ENCODE results near the gene SCAF1. TPM values are rescaled to one million over a fixed set of nuclear protein-coding genes. Genes with fewer than 3 reads are reported as not detected.

The SCAF1 gene
- total and polyA plus RNA-seq, 9 of the 15 experiments (the other 6 are each of a cell fraction or from before 2014, with no cell fraction given), result 0.20 to 79.0 (median 4.9) TPM

DNA sequence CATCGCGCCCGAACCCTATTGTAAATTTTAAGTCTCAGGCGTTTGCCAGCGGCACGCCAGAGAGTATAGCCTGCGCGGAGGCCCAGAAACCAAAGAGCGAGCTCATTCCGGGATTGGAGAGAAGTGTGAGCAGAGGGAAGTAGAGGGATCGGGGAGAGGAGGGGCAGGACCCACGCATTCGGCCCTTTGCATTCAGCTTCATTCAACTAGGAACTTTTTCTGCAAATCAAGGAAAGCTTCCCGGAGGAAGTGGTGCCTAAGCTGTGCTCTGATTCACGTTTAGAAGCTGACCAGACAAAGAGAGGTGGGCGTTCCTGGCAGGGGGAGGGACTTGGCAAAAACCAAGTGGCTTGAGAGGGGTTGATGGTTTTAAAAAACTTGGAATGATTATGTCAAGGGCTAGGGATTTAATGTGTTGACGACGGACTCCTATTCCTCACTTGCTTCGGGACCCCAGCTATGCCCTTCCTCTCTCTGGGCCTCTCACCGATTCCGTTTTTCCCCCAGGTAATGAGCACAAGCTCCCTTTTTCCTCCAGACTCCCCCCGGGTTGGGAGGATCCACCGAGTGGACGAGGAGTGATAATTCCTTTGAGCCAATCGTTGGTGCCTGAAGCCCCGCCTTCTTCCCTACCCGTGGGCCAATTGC is 34.3 kb downstream of the SCAF1 start (continued):
- TF ChIP-seq TBL1XR1 (IDR thresholded peaks at IDR 0.05; ENCODE audit: low read length in 2 of 2) (no peak), PRMT5 (CRISPR knock-in tag; IDR thresholded peaks at IDR 0.05) (no peak), TEAD1 (CRISPR knock-in tag; IDR thresholded peaks at IDR 0.05) (peak; percentile 8 to 59; a peak in 1 of 4 replicates), SPI1 (IDR thresholded peaks at IDR 0.05; ENCODE audit: borderline replicate concordance, low read depth, low read length) (peak; percentile 57; the same call in 1 of the 2 replicates), BRF1 (IDR thresholded peaks at IDR 0.05; ENCODE audit: borderline replicate concordance, extremely low read depth, insufficient read length) (no peak), CEBPB (tag; IDR thresholded peaks at IDR 0.05) (no peak), SOX6 (IDR thresholded peaks at IDR 0.05) (peak; percentile 47; the same call in 1 of the 2 replicates), FOSL1 (tag; conservative IDR thresholded peaks at IDR 0.05) (peak; percentile 81), RNF2 (IDR thresholded peaks at IDR 0.05) (no peak), ATF3 (IDR thresholded peaks at IDR 0.05) (peak; percentile 58; the same call in 1 of the 2 replicates), ATF3 (CRISPR knock-in tag; conservative IDR thresholded peaks at IDR 0.05) (peak; percentile 38; the same call in 1 of the 2 replicates), MBD1 (CRISPR knock-in tag; IDR thresholded peaks at IDR 0.05) (no peak), PYGO2 (tag; IDR thresholded peaks at IDR 0.05) (no peak), MXI1 (IDR thresholded peaks at IDR 0.05; ENCODE audit: low read depth, low read length) (no peak)
- TF ChIP-seq, protein P1, sequence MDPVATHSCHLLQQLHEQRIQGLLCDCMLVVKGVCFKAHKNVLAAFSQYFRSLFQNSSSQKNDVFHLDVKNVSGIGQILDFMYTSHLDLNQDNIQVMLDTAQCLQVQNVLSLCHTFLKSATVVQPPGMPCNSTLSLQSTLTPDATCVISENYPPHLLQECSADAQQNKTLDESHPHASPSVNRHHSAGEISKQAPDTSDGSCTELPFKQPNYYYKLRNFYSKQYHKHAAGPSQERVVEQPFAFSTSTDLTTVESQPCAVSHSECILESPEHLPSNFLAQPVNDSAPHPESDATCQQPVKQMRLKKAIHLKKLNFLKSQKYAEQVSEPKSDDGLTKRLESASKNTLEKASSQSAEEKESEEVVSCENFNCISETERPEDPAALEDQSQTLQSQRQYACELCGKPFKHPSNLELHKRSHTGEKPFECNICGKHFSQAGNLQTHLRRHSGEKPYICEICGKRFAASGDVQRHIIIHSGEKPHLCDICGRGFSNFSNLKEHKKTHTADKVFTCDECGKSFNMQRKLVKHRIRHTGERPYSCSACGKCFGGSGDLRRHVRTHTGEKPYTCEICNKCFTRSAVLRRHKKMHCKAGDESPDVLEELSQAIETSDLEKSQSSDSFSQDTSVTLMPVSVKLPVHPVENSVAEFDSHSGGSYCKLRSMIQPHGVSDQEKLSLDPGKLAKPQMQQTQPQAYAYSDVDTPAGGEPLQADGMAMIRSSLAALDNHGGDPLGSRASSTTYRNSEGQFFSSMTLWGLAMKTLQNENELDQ (CRISPR knock-in tag; IDR thresholded peaks at IDR 0.05; ENCODE audit: borderline replicate concordance), result peak; percentile 46; the same call in 1 of the 2 replicates
- TF ChIP-seq, protein P2, sequence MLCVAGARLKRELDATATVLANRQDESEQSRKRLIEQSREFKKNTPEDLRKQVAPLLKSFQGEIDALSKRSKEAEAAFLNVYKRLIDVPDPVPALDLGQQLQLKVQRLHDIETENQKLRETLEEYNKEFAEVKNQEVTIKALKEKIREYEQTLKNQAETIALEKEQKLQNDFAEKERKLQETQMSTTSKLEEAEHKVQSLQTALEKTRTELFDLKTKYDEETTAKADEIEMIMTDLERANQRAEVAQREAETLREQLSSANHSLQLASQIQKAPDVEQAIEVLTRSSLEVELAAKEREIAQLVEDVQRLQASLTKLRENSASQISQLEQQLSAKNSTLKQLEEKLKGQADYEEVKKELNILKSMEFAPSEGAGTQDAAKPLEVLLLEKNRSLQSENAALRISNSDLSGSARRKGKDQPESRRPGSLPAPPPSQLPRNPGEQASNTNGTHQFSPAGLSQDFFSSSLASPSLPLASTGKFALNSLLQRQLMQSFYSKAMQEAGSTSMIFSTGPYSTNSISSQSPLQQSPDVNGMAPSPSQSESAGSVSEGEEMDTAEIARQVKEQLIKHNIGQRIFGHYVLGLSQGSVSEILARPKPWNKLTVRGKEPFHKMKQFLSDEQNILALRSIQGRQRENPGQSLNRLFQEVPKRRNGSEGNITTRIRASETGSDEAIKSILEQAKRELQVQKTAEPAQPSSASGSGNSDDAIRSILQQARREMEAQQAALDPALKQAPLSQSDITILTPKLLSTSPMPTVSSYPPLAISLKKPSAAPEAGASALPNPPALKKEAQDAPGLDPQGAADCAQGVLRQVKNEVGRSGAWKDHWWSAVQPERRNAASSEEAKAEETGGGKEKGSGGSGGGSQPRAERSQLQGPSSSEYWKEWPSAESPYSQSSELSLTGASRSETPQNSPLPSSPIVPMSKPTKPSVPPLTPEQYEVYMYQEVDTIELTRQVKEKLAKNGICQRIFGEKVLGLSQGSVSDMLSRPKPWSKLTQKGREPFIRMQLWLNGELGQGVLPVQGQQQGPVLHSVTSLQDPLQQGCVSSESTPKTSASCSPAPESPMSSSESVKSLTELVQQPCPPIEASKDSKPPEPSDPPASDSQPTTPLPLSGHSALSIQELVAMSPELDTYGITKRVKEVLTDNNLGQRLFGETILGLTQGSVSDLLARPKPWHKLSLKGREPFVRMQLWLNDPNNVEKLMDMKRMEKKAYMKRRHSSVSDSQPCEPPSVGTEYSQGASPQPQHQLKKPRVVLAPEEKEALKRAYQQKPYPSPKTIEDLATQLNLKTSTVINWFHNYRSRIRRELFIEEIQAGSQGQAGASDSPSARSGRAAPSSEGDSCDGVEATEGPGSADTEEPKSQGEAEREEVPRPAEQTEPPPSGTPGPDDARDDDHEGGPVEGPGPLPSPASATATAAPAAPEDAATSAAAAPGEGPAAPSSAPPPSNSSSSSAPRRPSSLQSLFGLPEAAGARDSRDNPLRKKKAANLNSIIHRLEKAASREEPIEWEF (CRISPR knock-in tag; IDR thresholded peaks at IDR 0.05), result no peak
- TF ChIP-seq, protein P3, sequence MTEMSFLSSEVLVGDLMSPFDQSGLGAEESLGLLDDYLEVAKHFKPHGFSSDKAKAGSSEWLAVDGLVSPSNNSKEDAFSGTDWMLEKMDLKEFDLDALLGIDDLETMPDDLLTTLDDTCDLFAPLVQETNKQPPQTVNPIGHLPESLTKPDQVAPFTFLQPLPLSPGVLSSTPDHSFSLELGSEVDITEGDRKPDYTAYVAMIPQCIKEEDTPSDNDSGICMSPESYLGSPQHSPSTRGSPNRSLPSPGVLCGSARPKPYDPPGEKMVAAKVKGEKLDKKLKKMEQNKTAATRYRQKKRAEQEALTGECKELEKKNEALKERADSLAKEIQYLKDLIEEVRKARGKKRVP (CRISPR knock-in tag; IDR thresholded peaks at IDR 0.05), result no peak

Data from K562 (cell line).